Measurements from ENCODE around the gene EIF2D. TPM values are rescaled to one million over a fixed set of nuclear protein-coding genes. Genes with fewer than 3 reads are reported as not detected.

EIF2D gene
- total and polyA plus RNA-seq, 2 of the 13 experiments (the other 11 are each of a cell fraction or from before 2014, with no cell fraction given): 45.1 to 64.9 TPM

- peak; percentile 48; the same call in 1 of the 2 replicates for TF ChIP-seq MTERF4 (CRISPR knock-in tag; IDR thresholded peaks at IDR 0.05)
- TF ChIP-seq ZBTB20 (CRISPR knock-in tag; IDR thresholded peaks at IDR 0.05; ENCODE audit: borderline replicate concordance, low read depth): peak; percentile 36
- peak; percentile 54 for TF ChIP-seq ATF2 (CRISPR knock-in tag; IDR thresholded peaks at IDR 0.05)
- TF ChIP-seq RARA (CRISPR knock-in tag; IDR thresholded peaks at IDR 0.05): no peak
- TF ChIP-seq, protein P1, sequence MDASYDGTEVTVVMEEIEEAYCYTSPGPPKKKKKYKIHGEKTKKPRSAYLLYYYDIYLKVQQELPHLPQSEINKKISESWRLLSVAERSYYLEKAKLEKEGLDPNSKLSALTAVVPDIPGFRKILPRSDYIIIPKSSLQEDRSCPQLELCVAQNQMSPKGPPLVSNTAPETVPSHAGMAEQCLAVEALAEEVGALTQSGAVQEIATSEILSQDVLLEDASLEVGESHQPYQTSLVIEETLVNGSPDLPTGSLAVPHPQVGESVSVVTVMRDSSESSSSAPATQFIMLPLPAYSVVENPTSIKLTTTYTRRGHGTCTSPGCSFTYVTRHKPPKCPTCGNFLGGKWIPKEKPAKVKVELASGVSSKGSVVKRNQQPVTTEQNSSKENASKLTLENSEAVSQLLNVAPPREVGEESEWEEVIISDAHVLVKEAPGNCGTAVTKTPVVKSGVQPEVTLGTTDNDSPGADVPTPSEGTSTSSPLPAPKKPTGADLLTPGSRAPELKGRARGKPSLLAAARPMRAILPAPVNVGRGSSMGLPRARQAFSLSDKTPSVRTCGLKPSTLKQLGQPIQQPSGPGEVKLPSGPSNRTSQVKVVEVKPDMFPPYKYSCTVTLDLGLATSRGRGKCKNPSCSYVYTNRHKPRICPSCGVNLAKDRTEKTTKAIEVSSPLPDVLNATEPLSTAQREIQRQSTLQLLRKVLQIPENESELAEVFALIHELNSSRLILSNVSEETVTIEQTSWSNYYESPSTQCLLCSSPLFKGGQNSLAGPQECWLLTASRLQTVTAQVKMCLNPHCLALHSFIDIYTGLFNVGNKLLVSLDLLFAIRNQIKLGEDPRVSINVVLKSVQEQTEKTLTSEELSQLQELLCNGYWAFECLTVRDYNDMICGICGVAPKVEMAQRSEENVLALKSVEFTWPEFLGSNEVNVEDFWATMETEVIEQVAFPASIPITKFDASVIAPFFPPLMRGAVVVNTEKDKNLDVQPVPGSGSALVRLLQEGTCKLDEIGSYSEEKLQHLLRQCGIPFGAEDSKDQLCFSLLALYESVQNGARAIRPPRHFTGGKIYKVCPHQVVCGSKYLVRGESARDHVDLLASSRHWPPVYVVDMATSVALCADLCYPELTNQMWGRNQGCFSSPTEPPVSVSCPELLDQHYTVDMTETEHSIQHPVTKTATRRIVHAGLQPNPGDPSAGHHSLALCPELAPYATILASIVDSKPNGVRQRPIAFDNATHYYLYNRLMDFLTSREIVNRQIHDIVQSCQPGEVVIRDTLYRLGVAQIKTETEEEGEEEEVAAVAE (CRISPR knock-in tag; IDR thresholded peaks at IDR 0.05; ENCODE audit: borderline replicate concordance): no peak
- no peak; the same call in 1 of the 2 replicates for TF ChIP-seq POGZ (CRISPR knock-in tag; IDR thresholded peaks at IDR 0.05)
- TF ChIP-seq GTF2F1 (IDR thresholded peaks at IDR 0.05; ENCODE audit: low read length): no peak
- no peak for TF ChIP-seq PTBP1 (IDR thresholded peaks at IDR 0.05; ENCODE audit: low read depth, low read length, poor library complexity, severe bottlenecking)
- TF ChIP-seq, protein P2, sequence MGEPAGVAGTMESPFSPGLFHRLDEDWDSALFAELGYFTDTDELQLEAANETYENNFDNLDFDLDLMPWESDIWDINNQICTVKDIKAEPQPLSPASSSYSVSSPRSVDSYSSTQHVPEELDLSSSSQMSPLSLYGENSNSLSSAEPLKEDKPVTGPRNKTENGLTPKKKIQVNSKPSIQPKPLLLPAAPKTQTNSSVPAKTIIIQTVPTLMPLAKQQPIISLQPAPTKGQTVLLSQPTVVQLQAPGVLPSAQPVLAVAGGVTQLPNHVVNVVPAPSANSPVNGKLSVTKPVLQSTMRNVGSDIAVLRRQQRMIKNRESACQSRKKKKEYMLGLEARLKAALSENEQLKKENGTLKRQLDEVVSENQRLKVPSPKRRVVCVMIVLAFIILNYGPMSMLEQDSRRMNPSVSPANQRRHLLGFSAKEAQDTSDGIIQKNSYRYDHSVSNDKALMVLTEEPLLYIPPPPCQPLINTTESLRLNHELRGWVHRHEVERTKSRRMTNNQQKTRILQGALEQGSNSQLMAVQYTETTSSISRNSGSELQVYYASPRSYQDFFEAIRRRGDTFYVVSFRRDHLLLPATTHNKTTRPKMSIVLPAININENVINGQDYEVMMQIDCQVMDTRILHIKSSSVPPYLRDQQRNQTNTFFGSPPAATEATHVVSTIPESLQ (CRISPR knock-in tag; conservative IDR thresholded peaks at IDR 0.05): no peak
- TF ChIP-seq RBFOX2 (IDR thresholded peaks at IDR 0.05; ENCODE audit: low read depth, low read length): peak; percentile 85
- TF ChIP-seq, protein P3, sequence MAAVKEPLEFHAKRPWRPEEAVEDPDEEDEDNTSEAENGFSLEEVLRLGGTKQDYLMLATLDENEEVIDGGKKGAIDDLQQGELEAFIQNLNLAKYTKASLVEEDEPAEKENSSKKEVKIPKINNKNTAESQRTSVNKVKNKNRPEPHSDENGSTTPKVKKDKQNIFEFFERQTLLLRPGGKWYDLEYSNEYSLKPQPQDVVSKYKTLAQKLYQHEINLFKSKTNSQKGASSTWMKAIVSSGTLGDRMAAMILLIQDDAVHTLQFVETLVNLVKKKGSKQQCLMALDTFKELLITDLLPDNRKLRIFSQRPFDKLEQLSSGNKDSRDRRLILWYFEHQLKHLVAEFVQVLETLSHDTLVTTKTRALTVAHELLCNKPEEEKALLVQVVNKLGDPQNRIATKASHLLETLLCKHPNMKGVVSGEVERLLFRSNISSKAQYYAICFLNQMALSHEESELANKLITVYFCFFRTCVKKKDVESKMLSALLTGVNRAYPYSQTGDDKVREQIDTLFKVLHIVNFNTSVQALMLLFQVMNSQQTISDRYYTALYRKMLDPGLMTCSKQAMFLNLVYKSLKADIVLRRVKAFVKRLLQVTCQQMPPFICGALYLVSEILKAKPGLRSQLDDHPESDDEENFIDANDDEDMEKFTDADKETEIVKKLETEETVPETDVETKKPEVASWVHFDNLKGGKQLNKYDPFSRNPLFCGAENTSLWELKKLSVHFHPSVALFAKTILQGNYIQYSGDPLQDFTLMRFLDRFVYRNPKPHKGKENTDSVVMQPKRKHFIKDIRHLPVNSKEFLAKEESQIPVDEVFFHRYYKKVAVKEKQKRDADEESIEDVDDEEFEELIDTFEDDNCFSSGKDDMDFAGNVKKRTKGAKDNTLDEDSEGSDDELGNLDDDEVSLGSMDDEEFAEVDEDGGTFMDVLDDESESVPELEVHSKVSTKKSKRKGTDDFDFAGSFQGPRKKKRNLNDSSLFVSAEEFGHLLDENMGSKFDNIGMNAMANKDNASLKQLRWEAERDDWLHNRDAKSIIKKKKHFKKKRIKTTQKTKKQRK (IDR thresholded peaks at IDR 0.05; ENCODE audit: low read length): no peak
- peak; percentile 94; the same call in 1 of the 2 replicates for TF ChIP-seq ZNF510 (CRISPR knock-in tag; IDR thresholded peaks at IDR 0.05; ENCODE audit: low read depth)
- TF ChIP-seq TFDP2 (CRISPR knock-in tag; IDR thresholded peaks at IDR 0.05): peak; percentile 86
- peak; percentile 56; the same call in 1 of the 2 replicates for TF ChIP-seq ZNF251 (CRISPR knock-in tag; IDR thresholded peaks at IDR 0.05)
Observed at GRCh38 chr1:206635080-206635977, 23.1 kb upstream of the EIF2D start, which contains the start of gene DYRK3 (continued).
